Measurements from ENCODE around the gene MALT1. TPM values are rescaled to one million over a fixed set of nuclear protein-coding genes. Genes with fewer than 3 reads are reported as not detected.

Gene MALT1
- total RNA-seq, 2 experiments from 2014 or later, result 42.5 to 44.3 TPM

- no peak for DNase-seq
- peaks cover 48% of the 10 kb centered on the region for H3K36me3 Mint-ChIP-seq
- intact Hi-C loops (cut with micrococcal nuclease), result loop anchor here (1.0 kb wide), 2 partner anchors 22 to 151 kb away; no protein-coding TSS in a partner anchor
- no peaks in the 10 kb centered on the region for H3K27me3 Mint-ChIP-seq
- H3K4me3 Mint-ChIP-seq, result no peak overlapping the region
- ChIA-PET CTCF (interaction anchor here (0.6 to 2.9 kb wide), 11 partner anchors 15 to 270 kb away, joined by 3 to 11 read pairs (median 5); partner anchors contain the start of gene MALT1), POLR2A (interaction anchor here (0.9 to 3.9 kb wide), 5 partner anchors 16 to 151 kb away, joined by 3 to 38 read pairs (median 3); partner anchors contain the start of gene MALT1)
- H3K4me1 Mint-ChIP-seq (ENCODE audit: low read depth), result peaks cover 85% of the 10 kb centered on the region
- H3K27ac Mint-ChIP-seq, result peak overlapping the region; percentile 79
- no peaks in the 10 kb centered on the region for H3K9me3 Mint-ChIP-seq
Observed at GRCh38 chr18:58692422-58693185, 21.3 kb downstream of the MALT1 start.

- no peak for DNase-seq
- ChIA-PET CTCF (no interaction called here), POLR2A (no interaction called here)
- H3K36me3 Mint-ChIP-seq, result peaks cover 45% of the 10 kb centered on the region
- no peaks in the 10 kb centered on the region for H3K27me3 Mint-ChIP-seq
- intact Hi-C loops (cut with micrococcal nuclease), result no loop called here
- H3K4me3 Mint-ChIP-seq, result no peak overlapping the region
- peak overlapping the region; percentile 6 for H3K27ac Mint-ChIP-seq
- no peaks in the 10 kb centered on the region for H3K9me3 Mint-ChIP-seq
- peaks cover 73% of the 10 kb centered on the region for H3K4me1 Mint-ChIP-seq (ENCODE audit: low read depth)
Observed at GRCh38 chr18:58694221-58694620, 23.0 kb downstream of the MALT1 start.

- Mint-ChIP-seq H3K36me3 (peaks cover 39% of the 10 kb centered on the region), H3K4me3 (no peak overlapping the region), H3K27me3 (no peaks in the 10 kb centered on the region), H3K27ac (peak overlapping the region; percentile 6), H3K9me3 (no peaks in the 10 kb centered on the region), H3K4me1 (ENCODE audit: low read depth) (peaks cover 68% of the 10 kb centered on the region)
- intact Hi-C loops (cut with micrococcal nuclease), result loop anchor here (5.0 kb wide), 3 partner anchors 37 to 293 kb away; no protein-coding TSS in a partner anchor
- DNase-seq, result no peak
- ChIA-PET POLR2A (no interaction called here), CTCF (no interaction called here)
Observed at GRCh38 chr18:58694720-58695468, 23.6 kb downstream of the MALT1 start.

GRCh38 chr18:58695772-58696171 is 24.5 kb downstream of the MALT1 start:
- peaks cover 30% of the 10 kb centered on the region for H3K36me3 Mint-ChIP-seq
- peak overlapping the region; percentile 23 for H3K27ac Mint-ChIP-seq
- CTCF ChIA-PET, result no interaction called here
- H3K4me1 Mint-ChIP-seq (ENCODE audit: low read depth), result peaks cover 61% of the 10 kb centered on the region
- no peak overlapping the region for H3K4me3 Mint-ChIP-seq
- H3K9me3 Mint-ChIP-seq, result no peaks in the 10 kb centered on the region
- no peaks in the 10 kb centered on the region for H3K27me3 Mint-ChIP-seq
- no peak for DNase-seq
- intact Hi-C loops (cut with micrococcal nuclease), result loop anchor here (1.0 to 5.0 kb wide), 5 partner anchors 21 to 293 kb away; no protein-coding TSS in a partner anchor
- POLR2A ChIA-PET, result interaction anchor here (0.6 to 0.9 kb wide), 2 partner anchors 24 to 25 kb away, joined by 3 to 5 read pairs; partner anchors contain the start of gene MALT1

DNA sequence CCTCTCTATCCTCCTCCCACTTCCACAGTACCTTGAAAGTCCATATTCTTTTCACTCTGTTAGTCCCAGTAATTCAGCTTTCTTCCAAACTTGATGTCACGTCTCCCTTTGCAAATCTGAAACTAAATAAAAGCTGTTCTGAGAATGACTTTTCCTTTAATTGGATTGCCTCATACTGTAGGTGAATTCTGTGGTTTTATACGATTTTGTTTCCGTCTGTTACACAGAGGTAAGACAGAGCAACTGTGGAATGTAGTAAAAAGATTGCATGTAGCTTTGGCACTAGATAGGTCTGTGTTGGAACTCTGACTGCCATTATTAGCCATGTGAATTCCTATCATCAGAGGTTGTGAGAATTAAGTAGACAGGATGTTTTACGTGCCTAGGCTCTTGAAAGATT is 25.9 kb downstream of the MALT1 start:
- Mint-ChIP-seq H3K9me3 (no peaks in the 10 kb centered on the region), H3K27ac (peak overlapping the region; percentile 66), H3K36me3 (peaks cover 33% of the 10 kb centered on the region), H3K27me3 (no peaks in the 10 kb centered on the region), H3K4me3 (peak overlapping the region; percentile 6), H3K4me1 (ENCODE audit: low read depth) (peaks cover 59% of the 10 kb centered on the region)
- ChIA-PET POLR2A (interaction anchor here (1.0 to 2.0 kb wide), 4 partner anchors 9 to 26 kb away, joined by 3 to 9 read pairs (median 4); partner anchors contain the start of gene MALT1), CTCF (interaction anchor here (2.4 kb wide), 1 partner anchor 67 kb away, joined by 15 read pairs; no protein-coding TSS in a partner anchor)
- DNase-seq, result no peak
- intact Hi-C loops (cut with micrococcal nuclease), result loop anchor here (2.0 to 5.0 kb wide), 4 partner anchors 20 to 295 kb away; no protein-coding TSS in a partner anchor

GRCh38 chr18:58698701-58699193 is 27.5 kb downstream of the MALT1 start:
- H3K9me3 Mint-ChIP-seq, result no peaks in the 10 kb centered on the region
- H3K27me3 Mint-ChIP-seq, result no peaks in the 10 kb centered on the region
- H3K4me3 Mint-ChIP-seq, result no peak overlapping the region
- ChIA-PET POLR2A (no interaction called here), CTCF (interaction anchor here (1.5 to 2.4 kb wide), 2 partner anchors 14 to 65 kb away, joined by 3 to 15 read pairs; no protein-coding TSS in a partner anchor)
- intact Hi-C loops (cut with micrococcal nuclease), result loop anchor here (5.0 kb wide), 3 partner anchors 34 to 296 kb away; no protein-coding TSS in a partner anchor
- peaks cover 48% of the 10 kb centered on the region for H3K4me1 Mint-ChIP-seq (ENCODE audit: low read depth)
- H3K36me3 Mint-ChIP-seq, result peaks cover 42% of the 10 kb centered on the region
- DNase-seq, result no peak
- H3K27ac Mint-ChIP-seq, result no peak overlapping the region

DNA sequence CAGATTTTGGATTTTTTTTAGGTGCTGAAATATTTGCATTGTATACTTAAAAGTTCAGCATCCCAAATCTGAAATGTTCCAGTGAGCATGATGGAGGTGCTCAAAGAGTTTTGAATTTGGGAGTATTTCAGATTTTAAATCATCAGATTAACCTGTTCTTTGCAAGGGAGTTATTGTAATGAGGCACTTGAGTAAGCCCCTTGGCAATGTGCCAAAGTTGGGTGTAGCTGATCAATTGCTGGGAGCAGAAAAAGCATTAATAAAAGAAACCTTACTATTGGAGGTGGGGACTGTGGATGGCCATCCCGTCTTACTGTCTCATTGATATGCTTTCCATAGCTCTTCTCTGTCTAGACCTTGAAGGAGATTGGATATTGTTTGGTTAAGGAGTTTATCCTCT is 28.3 kb downstream of the MALT1 start:
- Mint-ChIP-seq H3K4me3 (no peak overlapping the region), H3K27ac (no peak overlapping the region), H3K36me3 (peaks cover 48% of the 10 kb centered on the region), H3K27me3 (no peaks in the 10 kb centered on the region), H3K4me1 (ENCODE audit: low read depth) (peaks cover 40% of the 10 kb centered on the region), H3K9me3 (no peaks in the 10 kb centered on the region)
- CTCF ChIA-PET, result interaction anchor here (0.5 to 1.7 kb wide), 5 partner anchors 10 to 170 kb away, joined by 3 to 8 read pairs (median 3); no protein-coding TSS in a partner anchor
- intact Hi-C loops (cut with micrococcal nuclease), result loop anchor here (5.0 kb wide), 3 partner anchors 33 to 297 kb away; no protein-coding TSS in a partner anchor
- DNase-seq, result no peak
- POLR2A ChIA-PET, result interaction anchor here (1.0 kb wide), 1 partner anchor 10 kb away, joined by 3 read pairs; no protein-coding TSS in a partner anchor

GRCh38 chr18:58700209-58700608 is 28.9 kb downstream of the MALT1 start:
- Mint-ChIP-seq H3K4me1 (ENCODE audit: low read depth) (peaks cover 34% of the 10 kb centered on the region), H3K9me3 (no peaks in the 10 kb centered on the region), H3K36me3 (peaks cover 47% of the 10 kb centered on the region), H3K27ac (no peak overlapping the region), H3K4me3 (no peak overlapping the region), H3K27me3 (no peaks in the 10 kb centered on the region)
- CTCF ChIA-PET, result interaction anchor here (0.5 to 1.7 kb wide), 4 partner anchors 9 to 171 kb away, joined by 3 to 8 read pairs (median 4); no protein-coding TSS in a partner anchor
- intact Hi-C loops (cut with micrococcal nuclease), result no loop called here
- POLR2A ChIA-PET, result interaction anchor here (0.7 to 1.3 kb wide), 3 partner anchors 10 to 55 kb away, joined by 3 read pairs; no protein-coding TSS in a partner anchor
- DNase-seq, result no peak

DNA sequence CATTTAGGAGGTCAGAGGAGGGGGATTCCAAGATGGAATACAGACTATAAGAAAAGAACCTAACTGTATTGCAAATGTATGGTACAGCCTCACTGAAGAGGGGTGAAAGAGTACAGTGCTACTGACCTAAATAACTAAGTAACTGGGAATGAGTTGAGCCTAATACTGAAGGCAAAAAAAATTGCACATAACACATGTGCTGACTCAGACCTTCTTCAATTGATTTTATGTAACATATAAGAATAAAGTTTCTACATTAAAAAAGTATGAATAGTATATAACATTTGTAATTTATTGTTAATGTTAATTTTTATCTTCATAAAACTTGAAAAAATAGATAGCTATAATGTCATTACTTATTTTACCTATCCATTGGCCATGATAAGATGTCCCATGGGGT is 41.7 kb downstream of the MALT1 start:
- H3K9me3 Mint-ChIP-seq, result no peaks in the 10 kb centered on the region
- CTCF ChIA-PET, result interaction anchor here (1.1 to 1.2 kb wide), 2 partner anchors 14 to 358 kb away, joined by 3 read pairs; no protein-coding TSS in a partner anchor
- peaks cover 45% of the 10 kb centered on the region for H3K4me1 Mint-ChIP-seq (ENCODE audit: low read depth)
- H3K27me3 Mint-ChIP-seq, result no peaks in the 10 kb centered on the region
- intact Hi-C loops (cut with micrococcal nuclease), result no loop called here
- peak overlapping the region; percentile 28 for H3K27ac Mint-ChIP-seq
- no peak overlapping the region for H3K4me3 Mint-ChIP-seq
- POLR2A ChIA-PET, result no interaction called here
- H3K36me3 Mint-ChIP-seq, result peaks cover 22% of the 10 kb centered on the region
- no peak for DNase-seq

- POLR2A ChIA-PET, result no interaction called here
- Mint-ChIP-seq H3K4me1 (ENCODE audit: low read depth) (peaks cover 45% of the 10 kb centered on the region), H3K36me3 (peaks cover 20% of the 10 kb centered on the region), H3K9me3 (no peaks in the 10 kb centered on the region), H3K27ac (peak overlapping the region; percentile 52), H3K4me3 (no peak overlapping the region), H3K27me3 (no peaks in the 10 kb centered on the region)
- CTCF ChIA-PET, result no interaction called here
- intact Hi-C loops (cut with micrococcal nuclease), result loop anchor here (2.0 kb wide), 1 partner anchor 37 kb away; no protein-coding TSS in a partner anchor
- DNase-seq, result no peak
Observed at GRCh38 chr18:58714259-58714658, 43.0 kb downstream of the MALT1 start.

GRCh38 chr18:58714821-58715220 is 43.6 kb downstream of the MALT1 start:
- no peak for DNase-seq
- intact Hi-C loops (cut with micrococcal nuclease), result loop anchor here (2.0 kb wide), 1 partner anchor 38 kb away; no protein-coding TSS in a partner anchor
- peaks cover 45% of the 10 kb centered on the region for H3K4me1 Mint-ChIP-seq (ENCODE audit: low read depth)
- no peak overlapping the region for H3K4me3 Mint-ChIP-seq
- H3K36me3 Mint-ChIP-seq, result peaks cover 16% of the 10 kb centered on the region
- no peaks in the 10 kb centered on the region for H3K27me3 Mint-ChIP-seq
- CTCF ChIA-PET, result interaction anchor here (1.1 kb wide), 1 partner anchor 49 kb away, joined by 5 read pairs; no protein-coding TSS in a partner anchor
- H3K27ac Mint-ChIP-seq, result no peak overlapping the region
- no peaks in the 10 kb centered on the region for H3K9me3 Mint-ChIP-seq
- POLR2A ChIA-PET, result no interaction called here

Measured in activated CD4-positive, alpha-beta memory T cell treated with anti-CD3 and anti-CD28 coated beads for 36 hours (primary cell).